NCI-H2029 treated with DMSO at 0.1 percent for 48 hours (cell line): ENCODE results near the gene TRAF4.
A peak's percentile ranks its signal among the peaks of the same experiment; 100 is the strongest.
"Not testable (repeated sequence)": the region's sequence is repeated elsewhere in the genome, so short reads cannot be mapped to it uniquely, and the experiment has no call there.

Source experiments
- DNase-seq: peaks from one replicate; lab custom pipeline; 2025; lab: John Stamatoyannopoulos, UW

The TRAF4 gene

DNA sequence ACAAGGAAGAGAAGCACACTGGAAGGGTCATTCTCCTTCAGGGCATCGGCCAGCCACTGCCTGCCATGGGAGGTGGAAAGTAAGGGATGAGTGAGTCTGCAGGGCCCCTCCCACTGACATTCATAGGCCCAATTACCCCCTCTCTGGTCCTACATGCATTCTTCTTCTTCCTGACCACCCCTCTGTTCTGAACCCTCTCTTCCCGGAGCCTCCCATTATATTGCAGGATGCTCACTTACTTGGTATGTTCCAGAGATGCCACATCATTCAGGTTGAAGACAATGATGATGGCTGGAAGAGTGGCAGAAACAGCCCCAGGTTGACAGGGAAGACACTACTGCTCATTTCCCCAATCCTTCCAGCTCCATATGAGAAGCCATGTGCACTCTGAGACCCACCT lies 28.6 kb upstream of the TRAF4 start:
- DNase-seq = no peak

DNA sequence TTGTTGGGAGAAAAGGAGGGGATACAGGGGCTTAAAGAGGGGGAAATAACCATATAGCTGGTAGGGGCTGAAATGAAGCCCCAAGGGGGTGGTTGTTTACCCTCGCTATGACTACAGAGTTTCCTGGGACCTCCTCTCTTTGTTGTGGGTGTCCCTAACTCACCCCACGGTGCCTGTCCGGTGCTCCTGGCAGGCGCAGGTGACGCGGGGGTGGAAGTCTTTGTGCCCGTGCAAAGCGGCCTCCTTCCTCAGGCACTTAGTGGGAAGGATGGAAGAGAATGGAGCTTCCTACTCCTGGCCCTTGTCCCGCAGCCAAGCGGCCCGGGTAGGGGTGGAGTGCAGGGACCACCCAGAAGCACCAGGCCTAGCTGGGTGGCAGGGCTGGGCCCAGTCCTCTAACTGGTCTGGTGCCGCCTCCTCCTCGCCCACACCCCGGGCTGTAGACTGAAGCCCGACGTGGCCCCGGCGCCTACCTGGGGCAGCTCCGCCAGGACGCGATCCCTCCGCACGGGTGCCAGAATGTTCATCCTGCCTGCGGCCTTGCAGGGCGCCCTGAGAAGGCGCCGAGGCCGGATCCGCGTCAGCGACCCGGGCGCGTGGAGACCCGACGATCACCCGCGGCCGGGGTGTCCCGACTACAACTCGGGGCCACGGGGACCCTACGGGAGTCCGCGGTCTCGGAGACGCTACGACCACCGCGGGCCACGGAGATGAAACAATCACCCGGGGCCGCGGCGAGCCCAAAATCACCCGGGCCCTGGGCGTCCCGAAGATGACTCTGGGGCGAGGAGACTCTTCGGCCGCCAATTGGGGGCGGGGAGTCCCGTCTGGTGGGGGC lies 26.9 kb upstream of the TRAF4 start:
- DNase-seq = no peak

DNA sequence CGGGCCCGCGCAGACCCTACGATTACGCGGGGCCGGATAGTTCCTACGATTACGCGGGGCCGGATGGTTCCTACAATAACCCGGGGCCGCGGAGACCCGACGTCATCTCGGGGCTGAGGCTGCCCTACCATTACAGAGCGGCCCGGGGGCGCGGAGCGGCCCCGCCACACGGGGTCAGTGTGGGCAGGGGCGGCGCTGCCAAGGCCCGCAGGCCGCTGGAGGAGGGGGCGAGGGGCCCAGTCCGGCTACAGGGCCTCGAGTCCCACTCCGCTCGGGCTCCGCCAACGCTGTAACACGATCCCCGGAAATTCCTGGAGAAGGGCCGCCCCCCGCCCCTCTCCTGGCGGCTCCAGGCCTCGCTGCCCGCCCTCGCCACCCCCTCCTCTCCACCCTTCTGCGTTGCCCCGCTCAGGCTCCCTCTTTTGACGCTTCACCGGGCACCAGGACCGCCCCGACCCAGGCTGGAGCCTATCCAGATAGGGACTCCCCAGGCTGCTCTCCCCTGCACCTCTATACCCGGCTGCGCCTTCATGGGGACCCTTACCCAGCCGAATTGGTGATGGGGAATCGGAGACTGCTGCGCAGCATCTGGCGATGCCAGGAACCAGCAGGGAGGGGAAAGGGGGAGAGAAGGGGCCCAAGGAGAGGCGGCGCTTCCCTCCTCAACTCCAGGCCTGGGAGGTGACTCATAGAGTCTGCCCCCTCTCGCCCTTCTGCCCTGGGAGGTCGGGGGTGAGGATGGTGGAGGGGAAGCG lies 26.1 kb upstream of the TRAF4 start, which contains the start of gene RAB34:
Gene RAB34, minus strand, starts transcription at position 291 of the 755 bp plus-strand sequence. CDS start 602 bp downstream, outside the sequence.
- DNase-seq = no peak

DNA sequence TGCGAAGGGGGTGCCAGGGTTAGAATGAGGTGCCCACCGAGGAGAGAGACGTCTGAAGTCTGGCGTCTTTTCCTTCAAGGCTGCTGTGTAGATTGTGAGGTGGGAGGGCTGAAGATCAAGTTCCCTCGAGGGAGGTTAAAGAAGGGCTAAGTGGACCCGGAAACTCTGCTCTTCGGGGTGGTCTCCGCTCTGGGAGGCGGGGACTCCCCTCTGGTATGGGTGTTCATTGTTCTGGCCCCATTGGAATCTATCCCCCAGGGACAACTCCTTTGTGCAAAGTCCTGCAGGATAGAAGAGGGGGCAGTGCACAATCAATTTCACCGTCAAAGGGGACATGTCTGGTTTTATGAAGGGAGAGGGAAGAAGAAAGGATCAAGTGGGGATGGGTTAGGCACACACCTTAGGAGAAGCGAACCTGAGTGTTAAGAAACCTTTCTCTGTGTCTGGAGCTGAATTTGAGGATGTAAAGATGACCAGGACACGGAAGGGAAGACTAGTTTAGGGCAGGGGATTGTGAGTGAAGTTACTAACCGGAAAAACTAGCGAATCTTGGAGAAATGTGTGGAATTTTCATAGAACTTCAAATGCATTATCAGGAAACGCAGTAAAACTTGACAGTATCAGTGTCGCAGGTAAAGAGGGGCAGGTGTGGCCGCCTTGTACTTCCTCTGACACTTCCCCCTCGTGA lies 25.3 kb upstream of the TRAF4 start:
- no peak for DNase-seq

DNA sequence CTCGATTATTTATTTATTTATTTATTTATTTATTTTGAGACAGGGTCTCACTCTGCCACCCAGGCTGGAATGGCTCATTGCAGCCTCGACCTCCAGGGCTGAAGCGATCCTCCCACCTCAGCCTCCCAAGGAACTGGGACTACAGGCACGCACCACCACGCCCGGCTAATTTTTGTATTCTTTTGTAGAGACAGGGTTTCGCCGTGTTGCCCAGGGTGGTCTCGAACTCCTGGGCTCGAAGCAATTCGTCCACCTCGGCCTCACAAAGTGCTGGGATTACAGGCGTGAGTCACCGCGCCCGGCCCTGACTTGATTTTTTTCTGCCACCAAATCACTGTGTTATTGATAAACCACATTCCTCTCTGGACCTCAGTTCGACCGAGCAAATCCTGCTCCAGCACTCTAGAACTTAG lies 24.8 kb upstream of the TRAF4 start:
- no peak for DNase-seq

DNA sequence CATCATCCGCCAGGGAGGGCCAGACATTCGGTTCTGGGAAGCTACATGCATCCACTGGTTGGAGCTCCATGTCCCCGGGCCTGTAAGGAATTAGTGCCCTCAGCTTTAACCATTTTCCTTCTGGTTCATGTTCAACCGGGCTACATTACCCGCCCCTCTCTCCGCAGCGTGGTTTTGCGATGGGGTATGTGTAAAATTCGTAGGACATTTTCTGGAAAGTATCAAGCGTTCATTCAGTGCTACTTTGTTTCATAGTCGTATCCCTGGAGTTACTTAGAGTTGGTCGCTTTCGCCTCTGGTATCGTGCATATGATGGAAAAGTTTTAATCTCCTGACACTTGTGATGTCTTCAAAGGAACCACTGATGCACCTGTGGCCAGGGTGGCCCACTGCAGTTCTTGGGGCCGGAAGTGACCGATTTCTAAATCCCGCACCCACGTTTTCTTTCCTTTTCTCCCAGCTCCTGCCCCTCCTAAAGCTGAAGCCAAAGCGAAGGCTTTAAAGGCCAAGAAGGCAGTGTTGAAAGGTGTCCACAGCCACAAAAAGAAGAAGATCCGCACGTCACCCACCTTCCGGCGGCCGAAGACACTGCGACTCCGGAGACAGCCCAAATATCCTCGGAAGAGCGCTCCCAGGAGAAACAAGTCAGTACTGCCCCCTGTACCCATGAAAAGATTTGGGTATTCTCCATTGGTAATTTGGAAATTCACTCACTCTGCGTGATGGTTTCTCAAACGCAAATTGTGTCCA lies 23.4 kb upstream of the TRAF4 start:
- no peak for DNase-seq

DNA sequence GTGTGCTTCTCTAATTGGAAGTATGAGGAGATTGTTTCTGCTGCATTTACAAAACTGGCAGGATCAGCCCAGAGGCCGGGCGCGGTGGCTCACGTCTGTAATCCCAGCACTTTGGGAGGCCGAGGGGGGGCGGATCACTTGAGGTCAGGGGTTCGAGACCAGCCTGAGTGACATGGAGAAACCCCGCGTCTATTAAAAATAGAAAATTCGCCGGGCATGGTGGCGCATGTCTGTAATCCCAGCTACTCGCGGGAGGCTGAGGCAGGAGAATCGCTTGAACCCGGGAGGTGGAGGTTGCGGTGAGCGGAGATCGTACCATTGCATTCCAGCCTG lies 22.8 kb upstream of the TRAF4 start:
- not testable (repeated sequence) for DNase-seq

DNA sequence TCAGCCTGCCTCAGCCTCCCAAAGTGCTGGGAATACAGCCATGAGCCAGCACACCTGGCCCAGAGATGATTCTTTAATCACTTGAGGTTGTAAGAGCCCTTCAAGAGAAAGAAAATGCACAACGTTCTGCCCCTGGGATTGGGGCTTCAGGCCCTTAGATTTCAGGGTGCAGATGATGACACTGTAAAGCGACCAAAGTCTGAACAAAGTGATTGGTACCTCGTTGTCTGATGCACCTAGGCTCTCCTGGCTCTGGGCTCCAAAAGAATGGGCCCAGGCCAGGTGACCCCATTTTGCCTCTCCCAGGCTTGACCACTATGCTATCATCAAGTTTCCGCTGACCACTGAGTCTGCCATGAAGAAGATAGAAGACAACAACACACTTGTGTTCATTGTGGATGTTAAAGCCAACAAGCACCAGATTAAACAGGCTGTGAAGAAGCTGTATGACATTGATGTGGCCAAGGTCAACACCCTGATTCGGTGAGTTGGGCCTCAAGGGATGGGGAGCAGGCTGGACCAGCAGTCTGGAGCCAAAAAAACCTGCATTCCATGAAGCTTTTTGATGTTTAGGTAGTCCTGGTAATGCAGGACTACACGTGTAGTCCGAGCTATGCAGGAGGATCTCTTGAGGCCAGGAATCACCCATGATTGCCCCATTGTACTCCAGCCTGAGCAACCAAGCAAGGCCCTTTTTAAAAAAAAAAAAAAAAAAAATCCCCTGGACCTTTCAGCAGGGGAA lies 21.2 kb upstream of the TRAF4 start:
- DNase-seq = no peak

DNA sequence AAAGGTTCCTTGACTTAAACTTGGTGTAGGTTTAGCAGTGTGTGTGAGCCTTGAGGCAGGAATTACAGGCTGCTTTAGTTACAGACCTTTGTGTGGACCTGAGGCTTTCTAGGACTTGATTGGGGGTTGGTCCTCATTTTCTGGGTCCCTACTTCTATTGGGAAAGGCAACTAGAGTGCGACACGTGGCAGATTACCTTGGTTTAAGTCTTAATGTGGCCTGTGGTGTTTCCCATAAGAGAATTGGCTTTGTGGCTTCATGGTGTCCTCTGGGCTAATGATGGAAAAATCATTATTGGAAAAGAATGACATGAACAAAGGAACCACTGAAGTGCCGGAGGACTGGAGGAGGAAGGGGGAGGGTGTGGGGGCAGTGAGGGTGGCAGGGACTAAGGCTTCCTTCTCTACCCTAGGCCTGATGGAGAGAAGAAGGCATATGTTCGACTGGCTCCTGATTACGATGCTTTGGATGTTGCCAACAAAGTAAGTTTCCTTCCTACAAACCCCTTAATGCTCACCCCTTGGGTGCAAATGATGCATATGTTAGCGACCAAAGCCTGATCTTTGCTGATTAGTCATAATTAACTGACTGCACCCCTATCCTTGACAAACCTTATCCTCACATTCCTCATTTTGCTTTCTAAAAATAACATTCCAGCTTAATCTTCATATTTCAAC lies 20.5 kb upstream of the TRAF4 start:
- no peak for DNase-seq

DNA sequence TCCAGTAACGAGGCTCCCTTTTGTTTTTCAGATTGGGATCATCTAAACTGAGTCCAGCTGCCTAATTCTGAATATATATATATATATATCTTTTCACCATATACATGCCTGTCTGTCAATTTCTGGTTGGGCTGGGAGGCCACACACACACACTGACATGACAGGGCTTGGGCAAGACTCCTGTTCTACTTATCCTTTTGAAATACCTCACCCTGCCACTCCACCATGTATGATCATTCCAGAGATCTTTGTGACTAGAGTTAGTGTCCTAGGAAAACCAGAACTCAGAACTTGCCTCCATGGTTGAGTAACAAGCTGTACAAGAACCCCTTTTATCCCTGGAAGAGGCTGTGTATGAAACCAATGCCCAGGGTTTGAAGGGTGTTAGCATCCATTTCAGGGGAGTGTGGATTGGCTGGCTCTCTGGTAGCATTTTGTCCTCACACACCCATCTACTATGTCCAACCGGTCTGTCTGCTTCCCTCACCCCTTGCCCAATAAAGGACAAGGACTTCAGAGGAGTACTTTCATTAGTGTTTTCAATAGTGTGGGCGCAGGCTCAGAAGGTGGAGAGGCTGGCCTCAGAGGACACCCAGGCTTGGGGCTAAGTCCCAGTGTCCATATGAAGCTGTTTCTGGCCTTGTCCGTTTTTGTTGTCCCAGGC lies 19.8 kb upstream of the TRAF4 start:
- not testable (repeated sequence) for DNase-seq

DNA sequence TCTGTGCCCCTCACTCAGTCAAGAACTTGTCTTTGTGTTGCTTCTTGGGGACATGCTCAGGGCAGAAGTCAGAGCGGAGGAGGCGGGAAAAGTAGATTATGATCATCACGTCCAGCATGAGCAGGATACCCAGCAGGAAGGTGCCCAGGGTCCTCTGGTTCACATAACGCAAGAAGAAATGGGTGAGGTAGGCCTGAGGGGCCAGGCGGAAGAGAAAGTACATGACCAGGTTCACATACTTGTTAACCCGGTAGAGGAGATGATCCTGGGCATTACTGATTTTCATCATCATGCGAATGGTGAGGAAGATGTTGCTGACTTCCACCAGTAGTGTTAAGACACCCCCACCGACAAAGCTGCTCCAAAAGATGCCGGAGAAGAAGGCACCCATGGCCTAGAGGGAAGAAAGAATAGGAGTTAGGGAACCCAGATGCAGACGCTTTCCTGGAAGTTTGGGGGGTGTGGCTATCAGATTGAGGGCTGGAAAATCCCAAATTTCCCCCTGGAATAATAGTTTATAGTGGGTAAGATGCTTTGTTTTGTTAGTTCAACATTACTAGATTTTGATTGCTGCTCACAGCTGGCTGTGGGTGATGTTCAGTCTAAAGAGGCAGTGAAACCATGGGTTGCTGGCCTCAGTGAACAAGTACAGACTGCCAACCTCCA lies 19.2 kb upstream of the TRAF4 start:
- no peak for DNase-seq

DNA sequence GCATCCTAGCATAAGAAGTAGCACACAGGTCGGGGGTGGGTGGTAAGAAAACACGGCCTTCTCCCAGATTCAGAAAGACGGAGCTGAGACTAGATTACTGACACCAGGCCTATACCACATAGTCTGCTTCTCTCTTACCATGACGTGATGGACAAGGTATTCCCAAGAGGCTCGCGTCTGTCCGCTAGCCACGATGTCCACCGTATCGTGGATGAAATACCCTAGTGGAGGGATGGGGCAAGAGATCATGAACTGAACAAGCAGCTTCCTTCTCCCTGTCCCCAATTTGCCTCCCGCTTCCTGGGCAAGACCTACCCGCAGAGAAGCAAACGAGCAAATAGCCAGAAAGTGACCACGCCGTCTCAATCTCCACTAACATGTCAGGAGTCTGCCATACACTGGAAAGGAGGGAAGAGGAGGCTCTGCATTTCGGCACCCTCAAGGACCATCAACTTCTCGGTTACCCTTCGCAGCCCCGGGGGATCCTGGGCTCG lies 18.6 kb upstream of the TRAF4 start:
- no peak for DNase-seq

DNA sequence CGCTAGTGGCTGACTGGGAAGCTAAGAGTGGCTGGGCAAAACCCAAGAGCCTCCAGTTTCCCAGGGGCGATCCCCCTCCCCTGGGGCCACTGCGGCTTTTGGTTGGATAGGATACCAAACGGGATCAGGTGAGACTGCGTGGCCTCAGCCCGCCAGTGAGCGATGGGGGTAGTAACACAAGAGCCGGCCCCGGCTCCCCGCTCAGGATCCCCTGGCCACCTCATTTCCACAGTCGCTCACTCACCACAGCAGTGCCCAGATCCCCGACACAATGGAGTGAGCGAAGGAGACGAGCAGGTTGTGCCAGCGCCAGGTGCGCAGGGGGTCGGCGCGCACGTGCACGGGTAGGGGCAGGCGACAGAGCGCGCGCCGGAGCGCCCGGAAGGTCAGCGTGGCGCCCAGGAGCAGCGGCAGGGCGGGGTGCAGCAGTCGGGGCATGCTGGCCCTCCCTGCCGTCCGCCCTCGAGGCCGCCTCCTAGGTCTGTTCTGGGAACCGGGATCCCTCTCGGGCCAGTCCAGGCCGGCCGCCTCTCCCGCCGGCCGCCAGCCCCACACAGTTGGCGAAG lies 18.1 kb upstream of the TRAF4 start:
- no peak for DNase-seq

DNA sequence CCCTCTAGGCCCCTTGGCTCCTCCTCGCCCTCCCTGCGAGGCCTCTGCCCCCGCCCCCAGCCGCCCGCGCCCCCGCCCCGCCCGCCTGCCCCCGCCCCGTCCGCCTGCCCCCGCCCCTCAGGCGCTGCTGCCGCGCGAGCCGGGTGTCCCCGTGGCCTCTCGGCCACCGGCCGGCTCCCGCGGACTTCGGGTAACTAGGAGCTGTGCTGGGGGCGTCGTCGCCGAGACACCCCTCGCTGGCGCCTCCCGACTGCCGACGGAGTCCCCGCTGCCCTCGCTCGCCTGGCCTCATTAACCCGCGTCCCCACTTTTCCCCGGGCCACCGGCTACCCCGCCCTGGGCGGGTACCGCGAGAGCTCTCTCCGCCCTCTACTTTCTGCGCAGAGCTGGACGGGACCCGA lies 17.6 kb upstream of the TRAF4 start, which contains the start of gene TLCD1:
Gene TLCD1, minus strand, starts transcription at position 8 of the 401 bp plus-strand sequence. CDS start 136 bp downstream, outside the sequence.
- DNase-seq = no peak

DNA sequence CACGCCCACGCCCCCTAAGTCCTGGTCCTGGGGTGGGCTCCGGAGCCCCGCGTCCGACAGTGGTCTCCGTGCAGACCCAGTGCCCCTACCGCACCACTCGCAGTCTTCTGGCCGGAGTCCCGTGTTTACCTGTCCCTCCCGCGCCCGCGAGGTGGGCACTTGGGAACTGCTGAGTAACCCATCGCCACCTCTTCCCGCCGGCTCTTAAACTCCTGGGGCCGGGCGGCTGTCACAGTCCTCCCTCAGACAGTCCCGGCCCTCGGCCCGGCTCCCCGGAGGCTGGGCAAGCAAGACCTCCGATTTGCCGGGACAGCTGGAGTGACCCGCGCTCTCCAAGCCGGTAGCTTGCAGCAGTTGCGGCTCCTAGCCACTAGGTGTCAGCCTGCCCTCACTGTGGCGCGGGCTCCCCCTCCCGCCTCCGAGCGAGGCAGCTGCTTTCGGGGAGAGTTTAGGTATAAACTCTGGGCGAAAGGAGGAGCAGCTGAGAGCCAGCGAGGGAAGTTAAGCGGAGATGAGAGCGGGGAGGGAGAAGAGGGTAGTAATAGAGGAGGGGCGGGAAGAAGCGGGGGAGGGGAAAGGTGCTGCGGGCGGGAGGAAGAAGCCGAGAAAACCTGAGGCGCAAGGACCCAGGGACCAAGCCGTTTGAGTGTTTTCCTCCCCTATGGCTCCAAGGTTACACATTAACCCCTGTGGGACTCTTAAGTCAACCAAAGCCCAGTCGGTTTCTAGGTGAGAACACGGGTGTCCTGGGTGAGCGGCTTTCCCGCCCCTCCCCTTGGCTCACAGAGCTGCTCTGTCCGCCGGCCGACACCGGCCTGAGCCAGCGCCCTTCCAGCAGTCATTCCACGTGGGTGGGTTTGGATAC lies 17.0 kb upstream of the TRAF4 start:
- DNase-seq = peak; percentile 85

DNA sequence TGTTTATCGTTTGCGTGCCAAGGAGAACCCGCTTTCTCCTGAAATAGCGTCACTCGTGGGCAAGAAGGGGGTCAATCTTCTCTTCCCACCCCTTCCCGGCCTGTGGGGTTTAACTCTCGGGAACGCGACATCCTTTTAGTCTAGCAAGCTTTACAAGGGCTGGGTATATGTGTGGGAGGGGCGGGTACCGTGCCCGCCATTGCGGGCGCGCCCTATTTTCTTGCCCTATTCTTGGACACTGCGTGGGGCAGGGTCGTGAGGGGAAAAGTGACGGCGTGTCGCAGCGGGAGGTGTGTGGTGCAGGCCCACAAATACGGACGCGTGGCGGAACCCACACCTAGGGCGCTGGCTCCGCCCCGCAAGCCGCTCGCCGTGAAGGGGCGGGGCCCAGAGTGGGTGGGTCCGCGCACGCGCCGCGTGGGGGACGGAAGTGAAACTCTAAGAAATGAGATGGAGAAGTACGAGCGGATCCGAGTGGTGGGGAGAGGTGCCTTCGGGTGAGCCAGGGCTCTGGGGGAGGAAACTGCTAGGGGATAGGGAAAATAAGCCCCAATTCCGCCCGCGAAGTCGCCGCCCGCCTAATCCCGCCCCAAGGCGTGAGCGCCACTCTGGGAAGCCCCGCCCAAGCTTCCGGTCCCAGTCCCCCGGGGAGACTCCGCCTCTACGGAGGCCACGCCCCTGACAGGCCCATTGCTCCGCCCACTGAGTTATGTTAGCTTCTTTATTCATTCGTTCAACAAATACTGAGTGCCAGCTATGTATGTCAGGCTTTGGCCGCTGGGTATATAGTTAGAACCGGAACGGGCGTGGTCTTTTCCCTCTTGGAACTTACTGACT lies 15.2 kb upstream of the TRAF4 start, which contains the start of gene NEK8:
Gene NEK8, plus strand, starts transcription at position 425 of the 837 bp plus-strand sequence. Its CDS starts 26 bp downstream, at position 451.
- DNase-seq = peak; percentile 90

DNA sequence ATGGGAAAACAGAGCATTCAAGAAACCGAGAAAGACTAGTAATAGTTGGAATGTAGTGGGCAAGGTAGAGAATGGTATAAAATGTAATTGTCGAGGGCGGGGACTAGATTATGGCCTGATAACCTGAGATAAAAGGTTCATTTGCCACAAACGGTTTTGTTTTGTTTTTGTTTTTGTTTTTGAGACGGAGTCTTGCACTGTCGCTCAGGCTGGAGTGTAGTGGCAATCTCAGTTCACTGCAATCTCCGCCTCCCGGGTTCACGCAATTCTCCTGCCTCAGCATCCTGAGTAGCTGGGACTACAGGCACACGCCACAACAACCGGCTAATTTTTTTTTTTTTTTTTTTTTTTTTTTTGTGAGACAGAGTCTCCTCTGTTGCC lies 13.9 kb upstream of the TRAF4 start:
- no peak for DNase-seq
